ENCODE results near the gene MIER2. TPM values are rescaled to one million over a fixed set of nuclear protein-coding genes. Genes with fewer than 3 reads are reported as not detected.

MIER2 gene
- total RNA-seq, 1 donor from 2014 or later = 34.2 TPM

DNA sequence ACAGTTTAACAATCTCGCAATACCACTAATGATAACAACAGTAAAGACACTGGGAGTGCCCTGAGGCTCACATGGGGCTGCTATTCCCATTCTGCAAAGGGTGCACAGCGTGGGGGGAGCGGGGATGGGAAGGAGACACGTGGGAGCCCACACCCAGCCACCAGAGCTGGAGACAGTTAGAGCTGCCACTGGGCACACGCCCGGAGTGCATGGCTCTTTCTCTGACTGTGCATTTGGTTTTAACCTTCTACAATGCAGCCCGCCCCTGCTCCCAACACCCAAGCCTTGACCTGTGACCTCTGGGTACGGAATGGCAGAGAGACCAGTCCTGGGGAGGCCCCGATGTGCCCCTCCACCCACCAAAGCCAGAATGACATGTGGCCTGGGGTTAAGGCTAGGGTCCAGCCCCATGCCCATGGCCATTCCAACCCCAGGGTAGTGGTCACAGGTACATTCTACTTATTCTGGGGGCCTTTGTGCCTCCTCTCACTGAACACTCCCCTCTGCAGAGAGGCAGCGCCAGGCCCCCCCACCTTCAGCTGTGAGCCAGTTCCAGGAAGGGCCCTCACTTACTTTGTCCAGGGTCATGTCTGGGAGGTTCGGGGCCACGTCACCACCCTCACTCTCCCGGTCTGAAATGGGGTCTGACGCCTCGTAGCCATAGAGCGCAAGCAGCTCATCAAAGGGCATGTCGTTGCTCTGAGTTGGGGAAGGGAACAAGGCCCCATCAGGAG, 17.1 kb downstream of the MIER2 start:
- Mint-ChIP-seq H3K27me3 (ENCODE audit: insufficient read depth) (no peaks in the 10 kb centered on the region), H3K27ac (no peak overlapping the region), H3K9me3 (peaks cover 20% of the 10 kb centered on the region), H3K36me3 (ENCODE audit: low read depth) (peaks cover 36% of the 10 kb centered on the region), H3K4me1 (ENCODE audit: low read depth) (no peaks in the 10 kb centered on the region), H3K4me3 (no peak overlapping the region)
- intact Hi-C loops (cut with micrococcal nuclease) = no loop called here
- DNase-seq (ENCODE audit: low spot score) = no peak

- H3K27ac Mint-ChIP-seq = no peak overlapping the region
These were observed 17.7 kb downstream of the MIER2 start for GRCh38 chr19:326871-327270.

DNA sequence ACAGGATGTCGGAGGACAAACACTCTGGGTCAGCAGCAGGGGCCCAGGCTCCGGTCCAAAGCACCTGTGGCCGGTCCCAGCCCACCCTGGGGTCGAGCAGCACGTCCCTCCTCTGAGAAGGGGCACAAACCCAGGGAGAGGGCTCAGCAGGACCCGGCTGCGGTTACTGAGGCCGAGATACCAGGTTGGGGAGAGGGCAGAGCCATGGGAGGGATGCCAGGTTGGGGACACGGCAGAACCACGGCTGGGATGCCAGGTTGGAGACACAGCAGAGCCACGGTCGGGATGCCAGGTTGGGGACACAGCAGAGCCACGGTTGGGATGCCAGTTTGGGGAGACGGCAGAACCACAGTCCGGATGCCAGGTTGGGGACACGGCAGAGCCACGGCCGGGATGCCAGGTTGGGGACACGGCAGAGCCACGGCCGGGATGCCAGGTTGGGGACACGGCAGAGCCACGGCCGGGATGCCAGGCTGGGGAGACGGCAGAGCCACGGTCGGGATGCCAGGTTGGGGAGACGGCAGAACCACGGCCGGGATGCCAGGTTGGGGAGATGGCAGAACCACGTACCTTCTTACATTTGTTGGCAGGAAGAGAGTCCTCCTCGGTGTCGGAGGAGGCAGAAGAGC, 18.5 kb downstream of the MIER2 start:
- Mint-ChIP-seq H3K4me1 (ENCODE audit: low read depth) (no peaks in the 10 kb centered on the region), H3K4me3 (no peak overlapping the region), H3K36me3 (ENCODE audit: low read depth) (peaks cover 37% of the 10 kb centered on the region), H3K9me3 (peaks cover 20% of the 10 kb centered on the region), H3K27ac (no peak overlapping the region), H3K27me3 (ENCODE audit: insufficient read depth) (no peaks in the 10 kb centered on the region)
- intact Hi-C loops (cut with micrococcal nuclease) = no loop called here
- no peak for DNase-seq (ENCODE audit: low spot score)

More at GRCh38 chr19:326871-327270, 17.7 kb downstream of the MIER2 start:
- H3K27me3 Mint-ChIP-seq (ENCODE audit: insufficient read depth) = no peaks in the 10 kb centered on the region
- intact Hi-C loops (cut with micrococcal nuclease) = no loop called here
- no peaks in the 10 kb centered on the region for H3K4me1 Mint-ChIP-seq (ENCODE audit: low read depth)
- H3K36me3 Mint-ChIP-seq (ENCODE audit: low read depth) = peaks cover 36% of the 10 kb centered on the region
- H3K9me3 Mint-ChIP-seq = peaks cover 20% of the 10 kb centered on the region
- no peak overlapping the region for H3K4me3 Mint-ChIP-seq
- DNase-seq (ENCODE audit: low spot score) = no peak

DNA sequence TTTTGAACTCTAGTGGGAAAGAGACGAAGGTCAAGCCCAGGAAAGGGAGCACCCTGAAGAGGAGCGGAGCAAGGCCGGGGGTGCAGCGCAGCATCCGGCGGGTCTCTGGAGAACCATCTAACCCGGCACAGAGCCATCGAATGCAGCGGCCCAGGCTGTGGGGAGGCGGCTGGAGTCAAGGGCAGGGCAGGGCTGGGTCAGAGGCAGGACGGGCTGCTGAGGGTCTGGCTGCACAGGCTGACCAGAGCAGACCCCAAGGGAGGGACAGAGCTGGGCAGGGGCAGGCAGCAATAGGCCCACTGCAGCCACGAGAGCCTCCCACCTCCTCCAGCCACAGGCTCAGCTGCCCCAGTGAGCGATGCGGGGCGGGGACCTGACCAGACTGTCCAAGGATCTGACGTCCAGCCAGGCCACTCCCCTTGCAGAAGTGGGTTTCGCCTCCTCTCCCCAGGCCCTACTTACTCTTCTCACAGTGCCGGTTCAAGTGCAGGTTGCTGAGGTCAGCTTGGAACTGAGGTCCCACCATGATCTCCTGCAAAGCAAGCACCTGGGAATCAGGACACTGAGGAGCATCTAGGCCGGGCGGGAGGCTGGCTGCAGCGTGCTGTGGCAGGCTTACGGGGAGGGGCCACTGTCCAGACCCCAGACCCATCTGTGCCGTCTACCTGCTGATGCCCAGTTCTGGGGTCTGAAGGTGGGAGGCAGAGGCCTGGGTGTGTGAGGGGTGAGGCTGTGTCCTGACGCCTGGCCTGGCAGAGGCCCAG, 19.2 kb downstream of the MIER2 start:
- DNase-seq (ENCODE audit: low spot score) = no peak
- Mint-ChIP-seq H3K27me3 (ENCODE audit: insufficient read depth) (no peaks in the 10 kb centered on the region), H3K4me3 (no peak overlapping the region), H3K27ac (no peak overlapping the region), H3K9me3 (peaks cover 16% of the 10 kb centered on the region), H3K4me1 (ENCODE audit: low read depth) (no peaks in the 10 kb centered on the region), H3K36me3 (ENCODE audit: low read depth) (peaks cover 37% of the 10 kb centered on the region)
- intact Hi-C loops (cut with micrococcal nuclease) = no loop called here

DNA sequence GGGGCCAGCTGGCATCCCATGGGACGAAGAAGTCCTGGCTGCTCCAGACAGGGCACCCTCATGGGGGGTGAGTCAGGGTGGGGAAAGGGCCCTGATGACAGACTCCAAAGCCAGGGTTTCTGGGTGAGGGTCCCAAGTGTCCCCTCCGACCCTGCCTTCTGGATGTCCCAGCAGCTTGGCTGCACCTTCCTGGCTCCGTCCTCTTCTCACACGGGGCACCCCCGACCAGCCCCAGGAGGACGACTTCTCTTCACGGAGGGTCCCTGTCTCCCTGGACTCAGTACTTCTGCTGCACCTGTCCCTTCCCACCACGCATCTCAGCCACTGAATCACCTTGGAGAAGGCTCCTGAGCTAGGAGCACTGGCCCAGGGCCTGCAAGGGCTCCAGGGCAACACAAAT, 19.9 kb downstream of the MIER2 start:
- intact Hi-C loops (cut with micrococcal nuclease) = no loop called here
- Mint-ChIP-seq H3K4me3 (no peak overlapping the region), H3K27me3 (ENCODE audit: insufficient read depth) (no peaks in the 10 kb centered on the region), H3K4me1 (ENCODE audit: low read depth) (no peaks in the 10 kb centered on the region), H3K9me3 (peaks cover 16% of the 10 kb centered on the region), H3K36me3 (ENCODE audit: low read depth) (peaks cover 39% of the 10 kb centered on the region), H3K27ac (no peak overlapping the region)
- DNase-seq (ENCODE audit: low spot score) = no peak

- Mint-ChIP-seq H3K4me1 (ENCODE audit: low read depth) (no peaks in the 10 kb centered on the region), H3K36me3 (ENCODE audit: low read depth) (peaks cover 31% of the 10 kb centered on the region), H3K4me3 (no peak overlapping the region), H3K27me3 (ENCODE audit: insufficient read depth) (no peaks in the 10 kb centered on the region), H3K9me3 (peaks cover 6% of the 10 kb centered on the region), H3K27ac (no peak overlapping the region)
- no peak for DNase-seq (ENCODE audit: low spot score)
- intact Hi-C loops (cut with micrococcal nuclease) = no loop called here
These were observed 22.0 kb downstream of the MIER2 start for GRCh38 chr19:322616-323015.

- Mint-ChIP-seq H3K9me3 (peaks cover 5% of the 10 kb centered on the region), H3K36me3 (ENCODE audit: low read depth) (peaks cover 28% of the 10 kb centered on the region), H3K4me3 (no peak overlapping the region), H3K4me1 (ENCODE audit: low read depth) (no peaks in the 10 kb centered on the region), H3K27me3 (ENCODE audit: insufficient read depth) (no peaks in the 10 kb centered on the region), H3K27ac (no peak overlapping the region)
- intact Hi-C loops (cut with micrococcal nuclease) = no loop called here
- DNase-seq (ENCODE audit: low spot score) = no peak
These were observed 26.2 kb downstream of the MIER2 start for GRCh38 chr19:318509-318774.

DNA sequence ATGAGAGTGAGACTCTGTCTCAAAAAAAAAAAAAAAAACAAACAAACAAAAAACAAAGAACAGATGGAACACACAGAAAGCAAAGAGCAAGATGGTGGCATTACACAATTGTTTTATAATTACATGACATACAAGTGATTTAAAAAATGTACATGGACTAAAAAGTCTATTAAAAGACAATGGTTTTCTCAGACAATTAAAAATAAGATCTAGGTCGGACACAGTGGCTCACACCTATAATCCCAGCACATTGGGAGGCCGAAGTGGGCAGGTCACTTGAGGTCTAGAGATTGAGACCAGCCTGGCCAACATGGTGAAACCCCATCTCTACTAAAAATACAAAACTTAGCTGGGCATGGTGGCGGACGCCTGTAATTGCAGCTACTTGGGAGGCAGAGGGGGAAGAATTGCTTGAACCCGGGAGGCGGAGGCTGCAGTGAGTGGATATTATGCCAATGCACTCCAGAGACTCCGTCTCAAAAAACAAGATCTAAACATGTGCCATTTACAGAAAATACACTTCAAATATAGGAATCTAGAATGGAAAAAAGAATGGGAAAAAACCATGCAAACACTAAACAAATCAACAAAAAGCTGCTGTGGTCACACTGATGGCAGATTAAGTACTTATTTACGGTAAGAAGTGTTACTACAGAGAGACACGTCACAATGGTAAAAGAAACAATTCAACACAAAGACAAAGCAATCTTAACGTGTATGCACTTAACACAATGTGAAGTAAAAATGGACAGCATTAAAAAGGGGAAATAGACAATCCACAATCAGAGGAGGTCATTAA, 26.7 kb downstream of the MIER2 start:
- H3K4me3 Mint-ChIP-seq = no peak overlapping the region
- intact Hi-C loops (cut with micrococcal nuclease) = no loop called here
- no peak overlapping the region for H3K27ac Mint-ChIP-seq
- no peaks in the 10 kb centered on the region for H3K27me3 Mint-ChIP-seq (ENCODE audit: insufficient read depth)
- peaks cover 28% of the 10 kb centered on the region for H3K36me3 Mint-ChIP-seq (ENCODE audit: low read depth)
- H3K4me1 Mint-ChIP-seq (ENCODE audit: low read depth) = no peaks in the 10 kb centered on the region
- H3K9me3 Mint-ChIP-seq = peaks cover 5% of the 10 kb centered on the region
- DNase-seq (ENCODE audit: low spot score) = no peak

DNA sequence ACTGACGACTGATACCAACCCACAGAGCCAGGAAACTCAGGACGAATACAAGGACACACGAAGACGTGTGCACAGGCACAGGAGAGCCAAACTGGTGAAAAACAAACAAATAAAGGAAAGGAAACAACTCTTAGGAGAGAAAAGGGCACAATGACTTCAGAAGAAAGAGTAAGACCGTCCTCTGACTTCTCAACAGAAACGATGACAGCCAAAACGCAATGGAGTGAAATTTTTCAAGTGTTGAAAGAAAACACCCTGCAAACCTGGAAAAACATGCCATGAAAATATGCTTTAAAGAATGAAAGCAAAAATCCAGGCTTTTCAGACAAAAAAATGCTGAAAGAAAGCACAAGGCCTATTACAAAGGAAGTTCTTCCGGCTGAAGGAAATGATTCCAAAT, 28.8 kb downstream of the MIER2 start:
- Mint-ChIP-seq H3K27ac (no peak overlapping the region), H3K36me3 (ENCODE audit: low read depth) (peaks cover 25% of the 10 kb centered on the region)
- intact Hi-C loops (cut with micrococcal nuclease) = no loop called here

GRCh38 chr19:313988-314815, 30.4 kb downstream of the MIER2 start:
- intact Hi-C loops (cut with micrococcal nuclease) = no loop called here
- no peak overlapping the region for H3K27ac Mint-ChIP-seq
- no peaks in the 10 kb centered on the region for H3K27me3 Mint-ChIP-seq (ENCODE audit: insufficient read depth)
- no peaks in the 10 kb centered on the region for H3K4me1 Mint-ChIP-seq (ENCODE audit: low read depth)
- no peak for DNase-seq (ENCODE audit: low spot score)
- peaks cover 18% of the 10 kb centered on the region for H3K36me3 Mint-ChIP-seq (ENCODE audit: low read depth)
- no peak overlapping the region for H3K4me3 Mint-ChIP-seq
- H3K9me3 Mint-ChIP-seq = peaks cover 5% of the 10 kb centered on the region

More for the DNA sequence above, 28.8 kb downstream of the MIER2 start:
- H3K9me3 Mint-ChIP-seq = peaks cover 5% of the 10 kb centered on the region
- H3K4me1 Mint-ChIP-seq (ENCODE audit: low read depth) = no peaks in the 10 kb centered on the region
- H3K4me3 Mint-ChIP-seq = no peak overlapping the region
- H3K27me3 Mint-ChIP-seq (ENCODE audit: insufficient read depth) = no peaks in the 10 kb centered on the region
- no peak for DNase-seq (ENCODE audit: low spot score)

- Mint-ChIP-seq H3K4me3 (no peak overlapping the region), H3K27ac (no peak overlapping the region), H3K27me3 (ENCODE audit: insufficient read depth) (no peaks in the 10 kb centered on the region), H3K4me1 (ENCODE audit: low read depth) (no peaks in the 10 kb centered on the region), H3K9me3 (peaks cover 4% of the 10 kb centered on the region), H3K36me3 (ENCODE audit: low read depth) (peaks cover 15% of the 10 kb centered on the region)
- no peak for DNase-seq (ENCODE audit: low spot score)
- intact Hi-C loops (cut with micrococcal nuclease) = no loop called here
These were observed 31.2 kb downstream of the MIER2 start for GRCh38 chr19:313169-313987.

All from activated T-helper 1 cell treated with anti-CD3 and anti-CD28 coated beads, Interleukin-12 subunit alpha, Interleukin-12 subunit beta, Interleukin-2, Interleukin-4 antibody, amounts not matched to agents 30 ng/mL and 10 ng/mL and 1 ng/mL, durations not matched to agents 14 hours and 24 hours and 36 hours (primary cell).